ENCODE data around the gene ANO7.

DNA sequence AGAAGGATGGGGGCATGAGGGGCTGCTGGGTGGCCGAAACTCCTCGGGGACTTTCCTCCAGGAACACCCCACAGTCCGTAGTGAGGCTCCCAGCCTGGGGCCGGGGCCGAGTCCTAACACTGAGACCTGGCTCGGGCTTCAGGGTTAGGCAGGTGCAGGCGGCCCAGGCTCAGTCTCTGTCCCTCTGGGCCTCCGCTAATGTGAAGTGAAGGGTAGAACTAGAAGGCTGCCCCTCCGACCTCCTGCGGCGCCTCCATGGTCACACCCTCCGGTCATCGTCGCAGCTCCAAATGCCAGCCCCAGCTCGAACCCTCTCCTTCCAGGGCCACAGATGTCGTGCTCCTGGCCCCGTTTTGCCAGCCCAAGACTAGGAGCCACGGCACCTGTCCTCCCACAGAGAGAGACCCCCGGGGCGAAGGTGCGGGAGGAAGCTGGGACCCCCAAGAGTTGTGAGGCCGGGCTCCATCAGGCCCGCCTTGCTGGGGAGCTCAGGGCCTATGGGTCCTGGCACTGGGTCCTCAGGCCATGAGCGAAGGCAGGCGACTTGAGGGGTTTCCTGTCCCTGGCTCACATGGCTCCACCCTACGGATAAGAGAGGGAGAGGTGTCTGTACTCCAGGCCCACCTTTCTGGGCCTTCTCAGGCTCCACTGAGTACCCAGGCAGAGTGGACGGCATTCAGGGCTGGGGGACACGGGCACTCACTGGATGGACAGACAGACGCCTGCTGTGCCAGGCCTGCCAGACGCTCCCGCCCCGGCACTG lies 797 bp downstream of the ANO7 start:
- TF ChIP-seq, protein P1, sequence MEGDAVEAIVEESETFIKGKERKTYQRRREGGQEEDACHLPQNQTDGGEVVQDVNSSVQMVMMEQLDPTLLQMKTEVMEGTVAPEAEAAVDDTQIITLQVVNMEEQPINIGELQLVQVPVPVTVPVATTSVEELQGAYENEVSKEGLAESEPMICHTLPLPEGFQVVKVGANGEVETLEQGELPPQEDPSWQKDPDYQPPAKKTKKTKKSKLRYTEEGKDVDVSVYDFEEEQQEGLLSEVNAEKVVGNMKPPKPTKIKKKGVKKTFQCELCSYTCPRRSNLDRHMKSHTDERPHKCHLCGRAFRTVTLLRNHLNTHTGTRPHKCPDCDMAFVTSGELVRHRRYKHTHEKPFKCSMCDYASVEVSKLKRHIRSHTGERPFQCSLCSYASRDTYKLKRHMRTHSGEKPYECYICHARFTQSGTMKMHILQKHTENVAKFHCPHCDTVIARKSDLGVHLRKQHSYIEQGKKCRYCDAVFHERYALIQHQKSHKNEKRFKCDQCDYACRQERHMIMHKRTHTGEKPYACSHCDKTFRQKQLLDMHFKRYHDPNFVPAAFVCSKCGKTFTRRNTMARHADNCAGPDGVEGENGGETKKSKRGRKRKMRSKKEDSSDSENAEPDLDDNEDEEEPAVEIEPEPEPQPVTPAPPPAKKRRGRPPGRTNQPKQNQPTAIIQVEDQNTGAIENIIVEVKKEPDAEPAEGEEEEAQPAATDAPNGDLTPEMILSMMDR (IDR thresholded peaks at IDR 0.05) = no peak
- TF ChIP-seq, protein P2, sequence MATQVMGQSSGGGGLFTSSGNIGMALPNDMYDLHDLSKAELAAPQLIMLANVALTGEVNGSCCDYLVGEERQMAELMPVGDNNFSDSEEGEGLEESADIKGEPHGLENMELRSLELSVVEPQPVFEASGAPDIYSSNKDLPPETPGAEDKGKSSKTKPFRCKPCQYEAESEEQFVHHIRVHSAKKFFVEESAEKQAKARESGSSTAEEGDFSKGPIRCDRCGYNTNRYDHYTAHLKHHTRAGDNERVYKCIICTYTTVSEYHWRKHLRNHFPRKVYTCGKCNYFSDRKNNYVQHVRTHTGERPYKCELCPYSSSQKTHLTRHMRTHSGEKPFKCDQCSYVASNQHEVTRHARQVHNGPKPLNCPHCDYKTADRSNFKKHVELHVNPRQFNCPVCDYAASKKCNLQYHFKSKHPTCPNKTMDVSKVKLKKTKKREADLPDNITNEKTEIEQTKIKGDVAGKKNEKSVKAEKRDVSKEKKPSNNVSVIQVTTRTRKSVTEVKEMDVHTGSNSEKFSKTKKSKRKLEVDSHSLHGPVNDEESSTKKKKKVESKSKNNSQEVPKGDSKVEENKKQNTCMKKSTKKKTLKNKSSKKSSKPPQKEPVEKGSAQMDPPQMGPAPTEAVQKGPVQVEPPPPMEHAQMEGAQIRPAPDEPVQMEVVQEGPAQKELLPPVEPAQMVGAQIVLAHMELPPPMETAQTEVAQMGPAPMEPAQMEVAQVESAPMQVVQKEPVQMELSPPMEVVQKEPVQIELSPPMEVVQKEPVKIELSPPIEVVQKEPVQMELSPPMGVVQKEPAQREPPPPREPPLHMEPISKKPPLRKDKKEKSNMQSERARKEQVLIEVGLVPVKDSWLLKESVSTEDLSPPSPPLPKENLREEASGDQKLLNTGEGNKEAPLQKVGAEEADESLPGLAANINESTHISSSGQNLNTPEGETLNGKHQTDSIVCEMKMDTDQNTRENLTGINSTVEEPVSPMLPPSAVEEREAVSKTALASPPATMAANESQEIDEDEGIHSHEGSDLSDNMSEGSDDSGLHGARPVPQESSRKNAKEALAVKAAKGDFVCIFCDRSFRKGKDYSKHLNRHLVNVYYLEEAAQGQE (IDR thresholded peaks at IDR 0.05; ENCODE audit: low read depth, low read length) = no peak
- TF ChIP-seq RFX5 (IDR thresholded peaks at IDR 0.05; ENCODE audit: low read length) = no peak
- TF ChIP-seq, protein P3, sequence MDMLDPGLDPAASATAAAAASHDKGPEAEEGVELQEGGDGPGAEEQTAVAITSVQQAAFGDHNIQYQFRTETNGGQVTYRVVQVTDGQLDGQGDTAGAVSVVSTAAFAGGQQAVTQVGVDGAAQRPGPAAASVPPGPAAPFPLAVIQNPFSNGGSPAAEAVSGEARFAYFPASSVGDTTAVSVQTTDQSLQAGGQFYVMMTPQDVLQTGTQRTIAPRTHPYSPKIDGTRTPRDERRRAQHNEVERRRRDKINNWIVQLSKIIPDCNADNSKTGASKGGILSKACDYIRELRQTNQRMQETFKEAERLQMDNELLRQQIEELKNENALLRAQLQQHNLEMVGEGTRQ (IDR thresholded peaks at IDR 0.05; ENCODE audit: borderline replicate concordance, low read depth, low read length) = no peak
- TF ChIP-seq EP300 (IDR thresholded peaks at IDR 0.05; ENCODE audit: borderline replicate concordance in 1 of 2, low read depth in 1 of 2, low read length in 1 of 2) = no peak
- TF ChIP-seq, protein P4, sequence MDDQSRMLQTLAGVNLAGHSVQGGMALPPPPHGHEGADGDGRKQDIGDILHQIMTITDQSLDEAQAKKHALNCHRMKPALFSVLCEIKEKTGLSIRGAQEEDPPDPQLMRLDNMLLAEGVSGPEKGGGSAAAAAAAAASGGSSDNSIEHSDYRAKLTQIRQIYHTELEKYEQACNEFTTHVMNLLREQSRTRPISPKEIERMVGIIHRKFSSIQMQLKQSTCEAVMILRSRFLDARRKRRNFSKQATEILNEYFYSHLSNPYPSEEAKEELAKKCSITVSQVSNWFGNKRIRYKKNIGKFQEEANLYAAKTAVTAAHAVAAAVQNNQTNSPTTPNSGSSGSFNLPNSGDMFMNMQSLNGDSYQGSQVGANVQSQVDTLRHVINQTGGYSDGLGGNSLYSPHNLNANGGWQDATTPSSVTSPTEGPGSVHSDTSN (IDR thresholded peaks at IDR 0.05) = no peak
- no peak for TF ChIP-seq YY1 (IDR thresholded peaks at IDR 0.05; ENCODE audit: low read depth)
- no peak for TF ChIP-seq POLR2AphosphoS5 (IDR thresholded peaks at IDR 0.05; ENCODE audit: low read depth, low read length)

Data from SK-N-SH (cell line).